DOHH2 (cell line): ENCODE measurements around the gene PROB1.

Source experiments
- EZH2phosphoT487 ChIP-seq: fragments of 200-600 bp; sonication (generic); IDR thresholded peaks from 2 replicates; pipeline ENCODE4 v1.6.1; 2017; ENCODE audit warnings: borderline replicate concordance, mild to moderate bottlenecking, antibody characterized with exemption, low read length, moderate library complexity, mixed read lengths
- TF ChIP-seq, protein P1 (sequence below): fragments of 200-600 bp; sonication (generic); IDR thresholded peaks from one replicate; pipeline ENCODE4 v1.5.1; 2014; ENCODE audit warnings: antibody characterized with exemption, mild to moderate bottlenecking, low read depth, low read length; ENCODE audit not compliant: poor library complexity, severe bottlenecking

DNA sequence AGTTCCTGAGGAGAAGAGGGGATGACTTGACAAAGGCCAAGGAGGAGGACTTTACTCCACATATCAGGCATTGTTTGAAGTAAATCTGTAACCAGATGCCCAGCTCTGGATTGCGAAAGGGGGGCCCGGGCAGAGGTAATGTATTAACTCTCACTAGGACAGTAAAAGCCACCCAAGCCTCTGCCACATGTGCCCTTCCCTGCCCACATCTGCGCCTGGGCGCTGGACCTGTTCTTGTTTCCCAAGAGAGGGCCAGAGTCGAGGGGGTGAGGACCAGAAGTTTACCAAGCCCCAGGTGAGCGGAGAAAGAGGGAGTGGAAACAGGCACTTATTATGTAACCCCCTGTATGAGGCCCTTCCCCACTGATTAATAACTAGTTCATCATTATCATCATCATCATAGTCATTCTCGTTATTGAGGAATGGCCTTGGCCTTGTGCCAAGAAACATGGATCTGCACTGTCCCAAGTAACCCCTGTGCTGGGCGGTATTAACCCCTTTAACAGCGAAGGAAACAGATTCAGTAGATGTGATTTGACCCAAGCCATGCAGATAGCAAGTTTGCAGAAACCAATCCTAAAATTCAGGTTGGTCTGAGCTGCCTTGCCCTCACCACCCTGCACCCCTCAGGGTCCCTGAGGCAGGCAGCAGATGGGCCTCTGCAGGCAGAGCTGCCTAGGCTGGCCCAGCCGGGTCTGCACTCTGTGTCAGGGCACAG is 11.5 kb downstream of the PROB1 start, which contains the start of gene SLC23A1:
- TF ChIP-seq, protein P1, sequence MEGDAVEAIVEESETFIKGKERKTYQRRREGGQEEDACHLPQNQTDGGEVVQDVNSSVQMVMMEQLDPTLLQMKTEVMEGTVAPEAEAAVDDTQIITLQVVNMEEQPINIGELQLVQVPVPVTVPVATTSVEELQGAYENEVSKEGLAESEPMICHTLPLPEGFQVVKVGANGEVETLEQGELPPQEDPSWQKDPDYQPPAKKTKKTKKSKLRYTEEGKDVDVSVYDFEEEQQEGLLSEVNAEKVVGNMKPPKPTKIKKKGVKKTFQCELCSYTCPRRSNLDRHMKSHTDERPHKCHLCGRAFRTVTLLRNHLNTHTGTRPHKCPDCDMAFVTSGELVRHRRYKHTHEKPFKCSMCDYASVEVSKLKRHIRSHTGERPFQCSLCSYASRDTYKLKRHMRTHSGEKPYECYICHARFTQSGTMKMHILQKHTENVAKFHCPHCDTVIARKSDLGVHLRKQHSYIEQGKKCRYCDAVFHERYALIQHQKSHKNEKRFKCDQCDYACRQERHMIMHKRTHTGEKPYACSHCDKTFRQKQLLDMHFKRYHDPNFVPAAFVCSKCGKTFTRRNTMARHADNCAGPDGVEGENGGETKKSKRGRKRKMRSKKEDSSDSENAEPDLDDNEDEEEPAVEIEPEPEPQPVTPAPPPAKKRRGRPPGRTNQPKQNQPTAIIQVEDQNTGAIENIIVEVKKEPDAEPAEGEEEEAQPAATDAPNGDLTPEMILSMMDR = no peak
- TF ChIP-seq EZH2phosphoT487 = no peak
